ENCODE data around the gene LLGL1. TPM values are rescaled to one million over a fixed set of nuclear protein-coding genes. Genes with fewer than 3 reads are reported as not detected.

Gene LLGL1
- total RNA-seq, 4 donors from 2014 or later, result 9.7 to 21.0 (median 15.7) TPM

GRCh38 chr17:18231164-18231563 is 5.7 kb downstream of the LLGL1 start:
- peaks cover 0 to 7% of the 10 kb centered on the region in 2 donors for H3K36me3 ChIP-seq
- H3K4me3 ChIP-seq, result no peak overlapping the region
- no peak for DNase-seq
- H3K9me3 ChIP-seq, result no peaks in the 10 kb centered on the region
- peaks cover 6% of the 10 kb centered on the region in 2 donors for H3K4me1 ChIP-seq
- no peak for ATAC-seq
- no peak for TF ChIP-seq CTCF (IDR thresholded peaks at IDR 0.05 in 4 of 5, conservative IDR thresholded peaks at IDR 0.05 in 1 of 5)
- TF ChIP-seq POLR2A (IDR thresholded peaks at IDR 0.05), result no peak
- in situ Hi-C loops (cut with MboI; ENCODE audit: low sequenced_read_pairs in 4 of 4), result no loop called here
- H3K27me3 ChIP-seq, result no peaks in the 10 kb centered on the region
- no peak overlapping the region for H3K27ac ChIP-seq
- intact Hi-C loops (cut with DNase I; ENCODE audit: low total_unique reads), result no loop called here

GRCh38 chr17:18233803-18234518 is 8.5 kb downstream of the LLGL1 start:
- intact Hi-C loops (cut with DNase I; ENCODE audit: low total_unique reads) (no loop called here), in situ Hi-C loops (cut with MboI; ENCODE audit: low sequenced_read_pairs in 4 of 4) (no loop called here)
- DNase-seq (no peak), ATAC-seq (no peak)
- H3K36me3 ChIP-seq, result peaks cover 0 to 7% of the 10 kb centered on the region in 2 donors
- H3K4me3 ChIP-seq, result no peak overlapping the region
- no peak for TF ChIP-seq CTCF (IDR thresholded peaks at IDR 0.05 in 4 of 5, conservative IDR thresholded peaks at IDR 0.05 in 1 of 5)
- TF ChIP-seq POLR2A (IDR thresholded peaks at IDR 0.05), result no peak
- no peaks in the 10 kb centered on the region for H3K27me3 ChIP-seq
- no peak overlapping the region for H3K27ac ChIP-seq
- no peaks in the 10 kb centered on the region for H3K4me1 ChIP-seq
- no peaks in the 10 kb centered on the region for H3K9me3 ChIP-seq

- no peaks in the 10 kb centered on the region for H3K4me1 ChIP-seq
- DNase-seq (no peak), ATAC-seq (no peak)
- H3K4me3 ChIP-seq, result no peak overlapping the region
- H3K27ac ChIP-seq, result no peak overlapping the region
- no peaks in the 10 kb centered on the region for H3K27me3 ChIP-seq
- intact Hi-C loops (cut with DNase I; ENCODE audit: low total_unique reads) (no loop called here), in situ Hi-C loops (cut with MboI; ENCODE audit: low sequenced_read_pairs in 4 of 4) (no loop called here)
- peaks cover 0 to 7% of the 10 kb centered on the region in 2 donors for H3K36me3 ChIP-seq
- TF ChIP-seq CTCF (IDR thresholded peaks at IDR 0.05 in 4 of 5, conservative IDR thresholded peaks at IDR 0.05 in 1 of 5), result no peak
- H3K9me3 ChIP-seq, result no peaks in the 10 kb centered on the region
Measured at GRCh38 chr17:18234853-18235380, 9.5 kb downstream of the LLGL1 start.

GRCh38 chr17:18235743-18236256 is 10.4 kb downstream of the LLGL1 start:
- Histone ChIP-seq H3K9me3 (no peaks in the 10 kb centered on the region), H3K4me1 (no peaks in the 10 kb centered on the region), H3K36me3 (peaks cover 0 to 7% of the 10 kb centered on the region in 2 donors), H3K4me3 (no peak overlapping the region), H3K27ac (no peak overlapping the region), H3K27me3 (no peaks in the 10 kb centered on the region)
- TF ChIP-seq POLR2A (IDR thresholded peaks at IDR 0.05) (no peak), CTCF (IDR thresholded peaks at IDR 0.05 in 4 of 5, conservative IDR thresholded peaks at IDR 0.05 in 1 of 5) (no peak)
- in situ Hi-C loops (cut with MboI; ENCODE audit: low sequenced_read_pairs in 4 of 4), result no loop called here
- DNase-seq (no peak), ATAC-seq (no peak)
- intact Hi-C loops (cut with DNase I; ENCODE audit: low total_unique reads), result no loop called here
